Measurements from ENCODE around the gene CRYGC. TPM values are rescaled to one million over a fixed set of nuclear protein-coding genes. Genes with fewer than 3 reads are reported as not detected.

CRYGC gene
- total and polyA plus RNA-seq, 2 of the 8 experiments (the other 6 are each of a cell fraction or from before 2014, with no cell fraction given): not detected

DNA sequence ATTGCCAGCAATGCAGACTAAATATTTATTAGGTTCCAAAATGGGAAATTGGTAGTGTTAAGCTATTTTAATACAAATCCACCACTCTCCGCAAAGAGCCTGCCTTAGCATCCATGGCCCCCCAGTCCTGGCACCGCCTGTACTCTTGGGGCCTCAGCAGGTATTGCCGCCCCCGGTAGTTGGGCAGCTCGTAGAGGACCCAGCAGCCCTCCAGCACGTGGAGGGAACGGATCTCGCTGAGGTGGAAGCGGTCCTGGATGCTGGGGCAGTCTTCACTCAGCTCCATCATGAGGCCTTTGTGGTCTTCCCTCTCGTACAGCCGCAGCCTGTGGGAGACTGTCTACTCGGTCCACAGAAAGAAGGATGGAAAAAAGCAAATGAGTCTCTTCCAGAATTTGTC, 1.5 kb downstream of the CRYGC start (continued):
- no peak for TF ChIP-seq CHD2 (IDR thresholded peaks at IDR 0.05; ENCODE audit: low read length)
- no peak for TF ChIP-seq TAF7 (optimal IDR thresholded peaks at IDR 0.05; ENCODE audit: borderline replicate concordance, low read depth, low read length)
- TF ChIP-seq USF2 (IDR thresholded peaks at IDR 0.05; ENCODE audit: low read length): no peak
- no peak for TF ChIP-seq HDAC2 (IDR thresholded peaks at IDR 0.05; ENCODE audit: borderline replicate concordance in 1 of 2, low read depth in 2 of 2, low read length in 2 of 2)

Measured in H1 (cell line).